ENCODE data around the gene ZNF576. TPM values are rescaled to one million over a fixed set of nuclear protein-coding genes. Genes with fewer than 3 reads are reported as not detected.

The ZNF576 gene
- total and polyA plus RNA-seq, 2 of the 4 experiments (the other 2 are of a cell fraction): 13.8 to 19.5 TPM

DNA sequence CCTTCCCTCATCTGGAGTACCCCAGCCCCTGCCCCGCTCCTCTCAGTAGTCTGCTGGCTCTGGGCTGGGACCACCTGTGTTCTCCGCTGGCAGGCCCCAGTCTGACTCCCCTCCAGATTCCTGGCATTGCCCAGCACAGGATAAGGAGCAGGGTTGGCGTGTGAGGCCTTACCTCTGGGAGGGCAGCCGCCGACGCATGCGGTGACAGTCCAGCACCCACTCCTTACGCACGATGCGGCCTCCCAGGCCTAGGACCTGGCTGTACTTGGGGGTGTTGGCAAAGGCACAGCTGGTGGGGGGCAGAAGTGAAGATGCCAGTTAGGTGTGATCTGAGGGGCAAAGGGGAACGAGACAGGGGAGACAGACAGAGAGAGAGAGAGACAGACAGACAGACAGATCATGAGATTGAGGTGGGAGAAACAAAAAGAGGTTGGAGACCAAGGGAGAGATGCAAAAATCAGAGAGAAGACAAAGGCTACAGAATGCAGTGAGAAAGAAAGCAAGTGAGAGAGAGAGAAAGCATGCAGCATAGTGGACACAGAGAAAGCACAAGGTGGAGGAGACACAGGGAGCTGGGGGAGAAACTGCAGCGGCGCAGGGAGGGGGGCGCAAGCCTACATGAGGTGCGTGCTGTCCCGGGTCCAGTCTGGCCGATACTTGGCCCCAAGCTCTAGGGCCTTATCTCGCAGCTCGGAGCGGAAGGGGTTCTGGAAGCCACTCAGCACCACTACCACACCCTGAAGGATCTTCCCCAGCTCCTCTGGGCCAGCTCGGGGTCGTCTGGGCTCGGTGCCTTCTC is 44.8 kb upstream of the ZNF576 start:
- H3K4ac ChIP-seq (ENCODE audit: low read depth, low read length): no peak overlapping the region
- no peak overlapping the region for H4K91ac ChIP-seq (ENCODE audit: insufficient read depth, low read depth, low read length)

More for the DNA sequence above, 44.8 kb upstream of the ZNF576 start:
- no peak for ATAC-seq (ENCODE audit: low read depth)
- no peak overlapping the region for H3K14ac ChIP-seq (replicated peaks; ENCODE audit: low read depth, low read length)
- H2BK5ac ChIP-seq (ENCODE audit: low read depth, low read length, poor library complexity, severe bottlenecking): no peak overlapping the region
- BruUV-seq (replicated peaks): no TSS peak
- H2BK120ac ChIP-seq (ENCODE audit: low read depth, low read length): no peak overlapping the region
- H3K9me3 ChIP-seq (ENCODE audit: control insufficient read depth, insufficient read depth, low read length): no peaks in the 10 kb centered on the region
- TF ChIP-seq POLR2A (IDR thresholded peaks at IDR 0.05; ENCODE audit: low read depth, low read length): no peak
- no peak for TF ChIP-seq RCOR1 (IDR thresholded peaks at IDR 0.05; ENCODE audit: insufficient replicate concordance, low read length)
- no peak for TF ChIP-seq CEBPB (IDR thresholded peaks at IDR 0.05; ENCODE audit: low read depth, low read length)
- no peak for TF ChIP-seq BHLHE40 (IDR thresholded peaks at IDR 0.05; ENCODE audit: low read depth, low read length)
- TF ChIP-seq MAZ (IDR thresholded peaks at IDR 0.05; ENCODE audit: borderline replicate concordance, low read depth, low read length): no peak
- no peak for TF ChIP-seq NFE2L2 (IDR thresholded peaks at IDR 0.05; ENCODE audit: low read depth, low read length)
- TF ChIP-seq, protein P1, sequence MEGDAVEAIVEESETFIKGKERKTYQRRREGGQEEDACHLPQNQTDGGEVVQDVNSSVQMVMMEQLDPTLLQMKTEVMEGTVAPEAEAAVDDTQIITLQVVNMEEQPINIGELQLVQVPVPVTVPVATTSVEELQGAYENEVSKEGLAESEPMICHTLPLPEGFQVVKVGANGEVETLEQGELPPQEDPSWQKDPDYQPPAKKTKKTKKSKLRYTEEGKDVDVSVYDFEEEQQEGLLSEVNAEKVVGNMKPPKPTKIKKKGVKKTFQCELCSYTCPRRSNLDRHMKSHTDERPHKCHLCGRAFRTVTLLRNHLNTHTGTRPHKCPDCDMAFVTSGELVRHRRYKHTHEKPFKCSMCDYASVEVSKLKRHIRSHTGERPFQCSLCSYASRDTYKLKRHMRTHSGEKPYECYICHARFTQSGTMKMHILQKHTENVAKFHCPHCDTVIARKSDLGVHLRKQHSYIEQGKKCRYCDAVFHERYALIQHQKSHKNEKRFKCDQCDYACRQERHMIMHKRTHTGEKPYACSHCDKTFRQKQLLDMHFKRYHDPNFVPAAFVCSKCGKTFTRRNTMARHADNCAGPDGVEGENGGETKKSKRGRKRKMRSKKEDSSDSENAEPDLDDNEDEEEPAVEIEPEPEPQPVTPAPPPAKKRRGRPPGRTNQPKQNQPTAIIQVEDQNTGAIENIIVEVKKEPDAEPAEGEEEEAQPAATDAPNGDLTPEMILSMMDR (conservative IDR thresholded peaks at IDR 0.05; ENCODE audit: low read depth, low read length): no peak
- no peak for TF ChIP-seq MAFK (IDR thresholded peaks at IDR 0.05; ENCODE audit: low read depth, low read length)
- TF ChIP-seq, protein P2, sequence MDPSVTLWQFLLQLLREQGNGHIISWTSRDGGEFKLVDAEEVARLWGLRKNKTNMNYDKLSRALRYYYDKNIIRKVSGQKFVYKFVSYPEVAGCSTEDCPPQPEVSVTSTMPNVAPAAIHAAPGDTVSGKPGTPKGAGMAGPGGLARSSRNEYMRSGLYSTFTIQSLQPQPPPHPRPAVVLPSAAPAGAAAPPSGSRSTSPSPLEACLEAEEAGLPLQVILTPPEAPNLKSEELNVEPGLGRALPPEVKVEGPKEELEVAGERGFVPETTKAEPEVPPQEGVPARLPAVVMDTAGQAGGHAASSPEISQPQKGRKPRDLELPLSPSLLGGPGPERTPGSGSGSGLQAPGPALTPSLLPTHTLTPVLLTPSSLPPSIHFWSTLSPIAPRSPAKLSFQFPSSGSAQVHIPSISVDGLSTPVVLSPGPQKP (IDR thresholded peaks at IDR 0.05; ENCODE audit: borderline replicate concordance, low read depth, low read length): no peak
- TF ChIP-seq FOS (IDR thresholded peaks at IDR 0.05; ENCODE audit: low read depth, low read length): no peak
- no peak for TF ChIP-seq CHD1 (IDR thresholded peaks at IDR 0.05; ENCODE audit: low read depth, low read length)
- no peak for TF ChIP-seq RAD21 (IDR thresholded peaks at IDR 0.05; ENCODE audit: low read length)
- H3K9me1 ChIP-seq (ENCODE audit: insufficient read depth, low read length): no peaks in the 10 kb centered on the region
- no peak overlapping the region for H3K27ac ChIP-seq (ENCODE audit: insufficient read depth, low read length)
- H3K36me3 ChIP-seq (ENCODE audit: control insufficient read depth, insufficient read depth, low read length): peaks cover 34% of the 10 kb centered on the region
- ChIA-PET CTCF (no interaction called here), POLR2A (ENCODE audit: unreplicated experiment) (no interaction called here)
- no peaks in the 10 kb centered on the region for H3K4me1 ChIP-seq (ENCODE audit: control insufficient read depth, insufficient read depth, low read length)
- H3K79me1 ChIP-seq (ENCODE audit: low read depth in 1 of 2, low read length in 2 of 2): peaks cover 7% of the 10 kb centered on the region in 2 experiments; a peak in 3 of 4 replicates
- no peak for DNase-seq
- in situ Hi-C loops (cut with MboI; ENCODE audit: low sequenced_read_pairs): loop anchor here (5.0 kb wide), 1 partner anchor 101 kb away; no protein-coding TSS in a partner anchor
- intact Hi-C loops (cut with micrococcal nuclease): no loop called here
- H3K9ac ChIP-seq (ENCODE audit: low read depth, low read length): no peak overlapping the region
- H2AFZ ChIP-seq (replicated peaks; ENCODE audit: low read length, poor library complexity): no peak overlapping the region
- H3K56ac ChIP-seq (ENCODE audit: extremely low read depth, insufficient read depth, low read length): no peak overlapping the region
- no peak overlapping the region for H4K5ac ChIP-seq (ENCODE audit: low read depth, low read length)
- 97% methylated on average over 5 of the region's 23 CpGs; no CpG with 5 or more reads in 1 of the 2 experiments for WGBS, 2 experiments (ENCODE audit: extremely low coverage in 2 of 2, insufficient read length in 1 of 2)
- no peak overlapping the region for H3K23ac ChIP-seq (ENCODE audit: low read depth, low read length)
- H3K4me3 ChIP-seq (ENCODE audit: insufficient read depth, low read depth, low read length): no peak overlapping the region
- no peak overlapping the region for H3K18ac ChIP-seq (ENCODE audit: low read depth, low read length)
- no peak overlapping the region for H4K8ac ChIP-seq (ENCODE audit: low read depth in 2 of 2, low read length in 2 of 2)
- H2AK9ac ChIP-seq (replicated peaks; ENCODE audit: low read depth, low read length, poor library complexity): no peak overlapping the region
- no peak overlapping the region for H3K4me2 ChIP-seq (ENCODE audit: low read depth, low read length)
- H2BK20ac ChIP-seq (ENCODE audit: low read depth, low read length): no peak overlapping the region
- H2AK5ac ChIP-seq (ENCODE audit: low read depth, low read length): no peak overlapping the region
- dilution Hi-C loops (cut with HindIII; ENCODE audit: low sequenced_read_pairs, unreplicated experiment): no loop called here
- H2BK15ac ChIP-seq (ENCODE audit: low read depth, low read length): no peak overlapping the region
- H3K27me3 ChIP-seq (ENCODE audit: control insufficient read depth, insufficient read depth, low read length): no peaks in the 10 kb centered on the region
- H4K20me1 ChIP-seq (ENCODE audit: insufficient read depth, low read length): no peaks in the 10 kb centered on the region

All from IMR-90 (cell line).